Left kidney (tissue), 2 donors: ENCODE measurements around the gene RGSL1. TPM values are rescaled to one million over a fixed set of nuclear protein-coding genes. Genes with fewer than 3 reads are reported as not detected.

Source experiments
- DNase-seq: peaks from one replicate; pipeline ENCODE4 v3.0.0-alpha.2; 2013
- polyA plus RNA-seq: library from polyadenylated mRNA; unstranded; fragments of 120-200 nt; gene quantifications from one replicate; pipeline ENCODE4 v1.2.1, GENCODE V29; 2013; ENCODE audit not compliant: insufficient read length

Gene RGSL1
- polyA plus RNA-seq, 1 donor = not detected

DNA sequence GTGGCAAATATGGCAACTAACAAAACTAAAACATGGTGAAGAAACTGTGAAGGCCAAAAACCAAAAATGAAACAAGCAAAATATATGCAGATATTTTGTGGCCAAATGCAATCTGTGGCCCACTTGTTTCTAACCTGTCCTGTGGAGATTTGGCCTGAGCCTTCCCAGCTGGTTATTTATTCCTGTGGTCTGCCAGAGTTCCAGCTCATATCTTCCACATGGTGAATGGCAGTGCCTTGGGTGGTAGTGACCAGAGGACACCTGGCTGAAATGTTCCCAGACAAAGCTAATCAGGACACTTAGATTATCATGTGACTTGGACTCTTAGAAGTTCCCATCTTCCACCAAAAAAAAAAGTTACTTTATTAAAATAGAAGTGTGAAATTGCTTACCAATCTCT lies 99.4 kb downstream of the RGSL1 start:
- no peak for DNase-seq

DNA sequence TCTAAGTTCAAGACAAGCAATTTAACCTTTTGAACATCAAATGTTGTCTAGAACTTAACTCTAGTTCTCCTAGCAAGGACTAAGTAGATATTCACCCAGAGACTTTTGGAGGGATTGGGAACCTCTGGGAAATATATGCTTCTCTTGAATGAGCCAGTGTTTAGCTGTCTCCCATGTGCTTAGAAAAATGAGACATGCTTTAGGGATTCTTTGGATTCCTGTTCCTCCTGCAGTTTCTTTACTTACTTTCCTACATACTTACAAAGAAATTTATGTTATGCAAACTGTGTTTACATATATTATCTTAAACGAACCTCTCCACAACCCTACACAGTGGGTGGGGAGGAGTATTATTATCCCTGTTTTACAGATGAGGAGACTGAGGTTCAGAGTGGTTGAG lies 99.9 kb downstream of the RGSL1 start:
- DNase-seq = no peak

DNA sequence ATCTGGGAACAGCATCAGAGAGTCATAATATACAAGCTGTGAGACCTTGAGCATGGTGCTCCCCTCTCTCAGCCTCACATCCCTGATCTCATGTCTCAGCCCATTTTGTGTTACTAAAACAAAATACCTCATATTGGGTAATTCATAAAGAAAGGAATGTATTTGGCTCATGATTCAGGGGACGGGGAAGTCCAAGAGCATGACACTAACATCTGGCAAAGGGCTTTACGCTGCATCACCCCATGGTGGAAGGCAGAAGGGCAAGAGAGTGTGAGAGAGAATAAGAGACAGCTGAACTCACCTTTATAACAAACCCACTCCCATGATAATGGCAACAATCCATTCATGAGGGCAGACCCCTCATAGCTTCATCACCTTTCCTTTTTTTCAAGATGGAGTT lies 102.6 kb downstream of the RGSL1 start:
- DNase-seq = no peak

DNA sequence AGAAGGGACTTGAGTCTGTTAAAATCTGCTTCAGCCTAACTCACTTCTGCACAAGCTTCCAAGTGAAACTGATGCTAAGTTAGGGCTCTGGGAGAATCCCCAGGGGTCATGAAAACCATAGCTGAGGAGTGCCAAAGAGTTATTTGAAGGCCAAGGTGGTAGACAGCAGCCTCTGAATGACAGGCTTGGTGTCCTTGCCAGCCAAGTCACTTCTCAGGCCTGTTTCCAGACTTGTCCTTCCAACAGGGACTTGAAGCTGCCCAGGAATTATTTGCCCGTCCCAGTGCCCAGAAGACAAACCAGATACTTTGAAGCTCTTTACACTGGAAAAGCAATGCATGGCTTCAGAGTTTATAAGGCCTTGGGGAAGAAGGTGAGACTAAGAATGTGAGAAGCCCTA lies 105.5 kb downstream of the RGSL1 start:
- no peak for DNase-seq

DNA sequence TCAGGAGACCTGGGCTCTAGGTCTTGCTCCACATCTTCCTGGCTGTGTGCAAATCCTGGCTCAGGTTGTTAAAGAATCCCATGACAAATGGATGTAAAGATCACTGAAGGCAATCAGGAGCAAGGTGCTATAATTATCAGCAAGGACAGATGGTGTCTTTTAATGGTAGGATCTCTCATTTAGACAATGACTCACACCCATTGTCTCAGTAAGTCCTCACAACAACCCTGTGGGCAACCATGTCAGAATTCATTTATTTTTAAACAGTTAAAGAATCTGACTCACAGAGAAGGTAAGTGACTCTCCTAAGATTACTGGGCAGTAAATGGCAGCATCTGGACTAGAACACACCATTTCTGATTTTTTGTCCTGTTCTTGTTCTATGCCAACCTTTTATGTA lies 106.3 kb downstream of the RGSL1 start:
- no peak for DNase-seq

DNA sequence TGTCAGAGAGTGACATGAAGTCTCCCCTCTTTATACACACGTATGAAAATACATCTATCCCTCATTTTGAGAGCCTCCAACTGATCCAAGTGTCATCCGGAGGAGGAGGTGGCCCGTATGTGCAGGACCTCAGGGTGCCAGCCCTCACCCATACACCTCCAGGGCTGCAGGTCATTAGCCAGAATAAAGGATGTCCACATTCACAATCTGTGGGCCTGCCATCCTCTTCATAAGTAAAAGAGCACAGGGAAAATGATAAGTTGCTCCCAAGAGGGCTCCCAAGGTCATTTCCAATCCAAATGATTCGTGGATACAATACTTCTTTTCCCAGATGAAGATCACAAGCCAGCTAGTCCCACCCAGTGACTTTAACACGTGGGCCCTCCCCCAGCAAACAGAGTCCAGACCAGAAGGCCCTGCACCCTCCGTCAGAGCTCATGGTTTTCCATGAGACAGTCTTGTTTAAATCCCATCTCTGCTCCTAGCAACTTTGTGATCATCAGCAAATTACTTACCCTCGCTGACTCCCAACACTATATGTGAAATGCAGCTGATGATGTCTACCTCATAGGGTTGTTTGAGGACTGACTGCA lies 110.5 kb downstream of the RGSL1 start:
- DNase-seq = no peak

DNA sequence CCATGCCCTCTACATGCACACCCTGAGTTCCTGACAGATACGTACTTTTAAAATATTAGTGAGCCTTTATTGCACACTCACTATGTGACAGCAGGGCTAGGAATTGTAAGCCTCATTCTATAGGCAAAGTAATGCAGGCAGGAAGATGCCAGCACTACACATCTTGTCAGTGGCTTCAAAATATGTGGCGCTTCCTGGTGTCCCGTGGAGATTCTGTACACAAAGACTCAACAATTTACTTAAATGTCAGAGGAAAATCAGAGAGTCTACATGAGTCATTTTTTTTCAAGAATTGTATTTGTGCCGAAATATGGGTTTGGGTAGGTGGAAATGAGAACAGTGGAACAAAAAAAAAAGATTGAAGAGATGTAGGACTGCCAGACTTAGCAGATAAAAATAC lies 111.5 kb downstream of the RGSL1 start:
- DNase-seq = no peak

DNA sequence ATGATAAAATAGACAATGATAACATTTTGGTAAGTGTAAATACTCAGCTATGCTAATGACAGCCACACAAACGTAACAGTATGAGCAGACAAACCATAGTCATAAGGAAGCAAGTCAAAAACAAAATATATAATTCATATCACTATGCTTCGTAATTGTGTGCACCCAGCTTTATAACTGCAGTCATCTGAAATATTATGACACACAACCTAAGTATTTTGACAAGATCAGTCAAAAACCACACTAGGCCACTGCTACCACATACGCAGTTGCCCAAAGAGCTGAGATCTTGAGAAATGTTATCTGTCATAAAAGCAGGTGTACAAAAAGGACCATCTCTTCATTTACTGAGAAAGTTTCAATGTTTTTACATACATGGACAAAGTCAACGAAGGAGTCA lies 113.1 kb downstream of the RGSL1 start:
- no peak for DNase-seq

DNA sequence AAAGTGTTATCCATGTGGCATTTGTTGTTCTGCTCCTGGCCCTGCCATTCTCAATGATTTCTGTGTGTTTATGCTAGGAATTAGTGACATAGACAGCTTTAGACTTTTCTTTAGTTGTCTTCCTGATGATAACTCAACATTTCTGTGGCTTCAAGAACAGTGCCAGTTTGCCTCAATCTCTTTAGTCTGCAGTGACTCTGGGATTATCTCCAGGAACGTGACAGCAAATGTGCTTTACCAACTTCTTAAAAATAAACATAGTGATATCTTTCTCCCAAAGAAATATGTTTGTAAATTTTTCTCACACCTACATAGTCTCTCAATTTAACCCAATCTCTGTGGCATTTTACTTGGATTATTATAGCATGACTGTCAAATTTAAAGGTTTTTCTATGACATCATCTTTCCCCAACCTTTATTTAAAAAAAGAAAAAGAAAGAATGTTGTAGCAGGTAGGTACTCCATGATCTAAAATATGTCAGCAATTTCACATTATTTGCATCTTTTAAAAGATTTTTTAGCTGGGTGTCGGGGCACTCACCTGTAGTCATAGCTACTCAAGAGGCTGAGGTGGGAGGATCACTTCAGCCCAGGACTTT lies 114.6 kb downstream of the RGSL1 start:
- no peak for DNase-seq

DNA sequence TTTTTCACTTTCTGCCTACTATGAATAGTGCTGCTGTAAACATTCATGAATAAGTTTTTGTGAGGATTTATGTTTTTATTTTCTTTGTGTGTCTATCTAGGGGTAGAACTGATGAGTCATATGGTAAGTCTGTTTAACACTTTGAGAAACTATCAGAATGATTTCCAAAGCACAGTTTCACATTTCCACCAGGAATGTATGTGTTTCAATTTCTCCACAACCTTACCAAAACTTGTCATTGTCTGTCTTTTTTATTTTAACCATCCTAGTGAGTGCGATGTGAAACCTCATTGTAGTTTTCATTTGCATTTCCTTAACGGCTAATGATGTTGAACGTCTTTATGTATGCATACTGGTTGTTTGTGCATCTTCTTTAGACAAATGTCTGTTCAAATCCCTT lies 115.6 kb downstream of the RGSL1 start:
- DNase-seq = no peak

DNA sequence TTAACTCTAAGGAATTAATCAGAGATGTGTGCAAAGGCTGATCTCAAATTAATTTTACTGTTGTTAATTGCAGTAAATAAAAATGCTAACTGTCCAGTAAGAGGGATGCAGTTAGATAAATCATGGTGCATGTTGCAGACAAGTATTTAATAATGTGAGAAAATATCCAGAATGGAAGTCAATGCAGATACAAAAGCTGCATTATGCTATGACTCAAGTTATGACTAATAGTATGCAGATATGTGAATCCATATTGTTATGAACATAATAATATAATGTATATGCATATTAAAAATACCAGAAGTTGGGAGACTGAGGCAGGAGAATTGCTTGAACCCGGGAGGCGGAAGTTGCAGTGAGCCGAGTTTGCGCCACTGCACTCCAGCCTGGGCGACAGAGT lies 117.7 kb downstream of the RGSL1 start:
- no peak for DNase-seq

DNA sequence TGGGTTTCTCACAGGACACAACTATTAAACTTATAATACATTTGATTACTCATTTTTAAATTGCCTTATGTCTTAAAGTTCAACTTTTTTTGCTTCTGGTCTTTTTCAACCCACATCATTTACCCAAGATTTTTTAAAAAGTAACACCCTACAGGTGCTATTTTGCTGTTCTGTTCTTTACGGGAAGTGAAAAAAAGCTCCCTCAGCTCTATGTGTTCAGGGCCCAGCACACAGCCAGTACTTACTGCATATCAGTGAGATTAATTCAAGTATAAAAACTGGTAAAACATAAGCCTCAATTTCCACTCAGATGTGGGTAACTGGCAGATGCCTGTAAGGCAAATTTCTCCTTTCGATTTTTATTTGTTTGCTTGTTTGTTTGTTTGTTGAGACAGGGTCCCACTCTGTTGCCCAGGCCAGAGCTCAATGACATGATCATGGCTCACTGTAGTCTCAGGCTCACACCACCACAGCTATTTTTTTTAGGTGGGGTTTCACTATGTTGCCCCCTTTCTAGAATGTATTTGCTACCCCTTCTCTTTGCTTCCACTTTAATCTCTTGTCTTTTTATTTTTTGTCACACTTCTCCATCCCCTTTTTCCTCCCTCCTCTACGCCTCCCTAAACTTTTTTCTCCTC lies 118.8 kb downstream of the RGSL1 start:
- no peak for DNase-seq

DNA sequence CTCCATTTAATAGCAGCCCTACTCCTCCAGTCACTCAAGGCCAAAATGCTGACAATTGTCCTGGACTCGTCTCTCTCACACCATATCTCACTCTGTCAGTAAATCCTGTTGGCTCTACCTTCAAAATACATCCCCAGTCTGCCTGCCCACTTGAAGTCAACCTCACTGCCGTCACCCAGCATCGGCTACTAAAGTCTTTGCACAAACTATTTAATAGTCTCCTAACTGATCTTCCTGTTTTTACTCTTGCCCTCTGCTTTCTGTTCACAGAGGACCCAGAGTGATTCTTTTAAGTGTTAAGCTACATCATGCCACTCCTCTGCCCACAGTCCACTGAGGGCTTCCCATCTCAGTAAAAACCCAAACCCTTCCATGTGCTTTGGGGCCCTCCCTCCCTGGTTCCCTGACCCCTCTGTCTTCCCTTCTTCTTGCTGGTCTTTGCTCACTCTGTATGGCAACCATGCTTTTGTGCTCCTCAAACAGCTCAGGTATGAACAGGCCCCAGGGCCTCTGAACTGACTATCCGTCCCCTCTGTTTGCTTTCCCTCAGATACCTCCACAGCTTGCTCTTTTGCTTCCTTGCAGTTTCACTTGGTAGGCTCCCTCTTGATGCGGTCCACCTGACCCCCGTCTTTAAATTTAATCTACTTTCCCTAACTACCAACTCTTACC lies 120.1 kb downstream of the RGSL1 start:
- DNase-seq = no peak

DNA sequence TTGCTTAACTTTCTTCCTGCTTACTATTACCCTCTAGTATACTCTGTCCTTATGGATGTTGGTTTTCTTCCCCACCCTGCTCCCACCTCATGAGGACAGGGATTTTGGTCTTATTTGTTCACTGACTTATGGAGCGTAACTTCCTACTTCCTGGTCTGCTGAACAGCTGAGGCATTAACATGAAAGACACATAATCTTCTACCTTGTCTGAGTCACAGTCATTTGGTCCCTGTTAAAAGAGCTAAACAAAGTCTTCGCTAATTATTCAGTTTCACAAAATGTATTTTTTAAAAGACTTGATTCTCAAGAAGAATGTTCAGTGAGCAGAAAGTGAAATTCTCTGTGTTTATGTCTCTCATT lies 120.6 kb downstream of the RGSL1 start:
- DNase-seq = no peak

DNA sequence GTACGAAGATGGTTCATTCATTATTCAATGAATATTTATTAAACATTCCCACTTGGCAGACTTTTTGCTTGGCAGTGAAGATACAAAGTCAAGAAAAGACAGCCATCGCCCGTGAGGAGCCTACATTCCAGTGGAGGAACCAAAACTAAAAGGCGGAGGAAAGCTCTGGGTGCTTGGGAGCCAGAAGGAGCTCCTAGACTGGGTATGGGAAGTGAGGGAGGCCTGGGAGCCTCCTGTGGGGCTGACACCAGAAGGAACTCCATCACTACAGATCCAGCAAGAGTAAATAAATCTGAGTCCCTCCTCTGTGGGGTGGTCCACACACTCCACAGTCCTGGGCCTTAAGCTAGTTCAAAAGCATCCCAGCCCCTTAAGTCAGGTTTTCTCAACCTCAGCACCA lies 124.2 kb downstream of the RGSL1 start:
- no peak for DNase-seq

DNA sequence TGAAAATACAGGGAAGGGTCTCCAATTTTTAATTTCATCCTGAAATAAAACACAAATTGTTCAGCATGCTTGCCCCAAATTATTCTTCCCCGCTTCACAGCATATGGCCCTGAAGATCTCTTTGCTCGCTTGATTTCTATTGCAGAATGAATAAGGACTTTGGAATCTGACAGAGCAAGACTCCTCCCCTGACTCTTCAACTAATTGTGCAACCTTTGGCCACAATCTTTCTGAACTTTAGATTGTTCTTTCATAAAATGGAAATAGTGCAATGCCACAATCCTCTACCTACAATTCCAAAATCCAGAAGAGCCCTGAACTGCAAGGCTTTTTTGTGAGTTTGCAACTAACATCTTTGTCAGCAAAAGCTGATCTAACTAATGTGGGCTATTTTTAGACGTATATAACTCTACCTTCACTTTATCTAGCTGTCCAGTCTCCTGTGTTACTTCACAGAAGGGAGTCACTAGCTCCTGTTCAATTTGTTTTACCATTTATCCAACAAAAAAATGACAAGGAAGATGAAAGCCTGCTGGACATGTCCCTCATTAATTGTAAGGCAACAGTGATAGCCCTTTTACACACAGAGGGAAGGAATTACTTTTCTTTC lies 125.7 kb downstream of the RGSL1 start:
- no peak for DNase-seq

DNA sequence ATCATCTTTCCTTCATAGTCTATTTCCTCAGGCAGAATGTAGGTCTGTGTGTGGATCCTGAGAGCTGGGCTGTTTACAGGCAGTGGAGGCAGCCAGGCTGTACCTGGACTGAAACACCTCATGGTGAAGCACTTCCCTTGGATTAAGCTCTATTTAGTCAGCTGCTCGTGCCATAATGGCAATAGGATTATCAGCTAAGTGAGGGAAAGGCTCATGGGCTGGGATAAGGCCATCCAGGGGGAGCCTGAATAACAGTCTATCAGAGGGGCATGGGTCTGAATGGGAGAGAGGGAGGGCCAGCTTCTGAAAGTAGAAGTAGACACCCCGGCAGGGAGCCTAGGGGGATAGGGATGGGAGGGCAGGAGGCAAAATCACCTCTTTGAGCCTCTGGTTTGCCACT lies 130.8 kb downstream of the RGSL1 start:
- DNase-seq = no peak

DNA sequence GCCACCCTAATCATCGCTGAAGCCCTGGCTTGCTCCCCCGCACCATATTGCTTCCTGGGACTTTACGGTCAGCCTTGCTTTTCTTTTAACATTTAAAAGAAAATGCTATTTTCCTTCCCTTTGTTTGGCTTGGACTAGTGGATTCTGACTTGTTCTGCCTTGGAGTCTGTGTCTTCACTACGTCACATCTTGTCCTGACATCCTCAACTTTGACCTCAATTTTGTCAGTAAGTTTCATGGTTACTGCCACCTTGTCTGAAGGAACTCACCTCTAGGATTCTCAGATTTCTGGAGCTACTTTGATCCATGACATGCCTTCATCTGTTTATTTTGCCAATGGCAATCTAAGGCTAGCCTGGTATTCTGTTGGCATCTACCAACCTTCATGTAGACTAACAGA lies 134.8 kb downstream of the RGSL1 start:
- DNase-seq = no peak

DNA sequence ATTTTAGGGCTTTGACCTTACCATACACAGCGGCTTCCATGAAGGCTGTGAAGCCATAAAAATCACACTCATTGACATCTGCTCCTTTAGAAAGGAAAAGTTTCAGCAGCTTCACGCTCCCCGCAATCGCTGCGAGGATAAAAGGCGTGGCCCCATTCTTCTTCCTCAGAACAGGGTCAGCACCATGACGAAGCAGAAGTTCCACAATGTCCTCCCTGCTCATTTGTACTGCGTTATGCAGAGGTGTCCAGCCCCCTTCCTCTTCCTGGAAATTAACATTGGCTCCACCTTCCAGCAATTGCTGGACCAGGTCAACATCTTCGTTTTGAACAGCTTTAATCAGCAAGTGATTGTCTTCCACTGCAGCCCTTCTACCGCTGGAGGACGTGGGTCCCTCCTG lies 136.4 kb downstream of the RGSL1 start:
- DNase-seq = no peak

DNA sequence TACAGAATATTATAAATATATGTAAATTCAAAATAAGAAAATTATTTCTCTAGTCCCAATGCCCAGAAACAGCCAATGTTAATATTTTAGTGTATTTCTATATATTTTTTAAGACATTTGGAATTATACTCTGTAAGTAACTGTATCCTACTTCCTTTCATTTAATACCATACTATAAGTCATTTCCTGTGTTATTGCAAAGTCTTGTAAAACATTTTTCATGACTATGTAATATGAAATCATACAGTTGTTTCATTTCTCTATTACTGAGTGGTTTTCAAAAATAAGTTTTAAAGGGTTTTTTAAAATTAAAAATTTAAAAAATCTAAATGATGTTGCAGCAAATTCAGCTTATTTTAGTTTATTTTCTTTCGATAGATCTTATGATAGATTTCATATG lies 137.1 kb downstream of the RGSL1 start:
- DNase-seq = no peak

DNA sequence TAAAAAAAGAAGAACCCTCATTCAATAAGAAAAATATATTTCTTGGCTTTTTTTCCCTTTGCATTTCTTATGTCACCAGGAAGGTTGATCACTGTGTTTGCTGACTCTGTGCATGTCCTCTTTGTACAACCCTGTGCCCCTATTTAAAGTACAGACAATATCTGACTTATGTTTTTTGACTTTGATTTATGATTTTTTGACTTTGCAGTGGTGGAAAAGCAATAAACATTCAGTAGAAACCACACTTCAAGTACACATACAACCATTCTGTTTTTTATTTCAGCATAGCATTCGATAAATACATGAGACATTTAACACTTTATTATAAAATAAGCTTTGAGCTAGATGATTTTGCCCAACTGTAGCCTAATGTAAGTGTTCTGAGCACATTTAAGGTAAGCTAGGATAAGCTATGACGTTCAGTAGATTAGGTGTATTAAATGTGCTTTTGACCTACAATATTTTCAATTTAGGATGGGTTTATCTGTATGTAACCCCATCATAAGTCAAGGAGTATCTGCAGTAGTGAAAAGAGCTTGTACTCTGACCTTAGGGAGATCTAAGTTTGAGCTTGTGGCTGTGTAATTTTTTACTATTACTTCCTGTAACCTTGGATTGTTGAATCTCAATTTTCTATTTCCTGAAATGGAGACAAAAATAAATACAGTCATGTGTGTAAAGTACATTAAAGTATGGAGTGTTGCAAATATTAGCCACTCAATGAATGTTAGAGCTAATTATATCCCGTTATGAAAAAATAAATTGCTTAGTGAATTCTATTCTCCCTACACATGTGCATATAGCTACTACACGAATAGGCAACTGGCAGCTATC lies 137.9 kb downstream of the RGSL1 start:
- no peak for DNase-seq
